H1 (cell line): ENCODE results near the gene SMIM35. TPM values are rescaled to one million over a fixed set of nuclear protein-coding genes. Genes with fewer than 3 reads are reported as not detected.

Source experiments
- CTCF ChIA-PET: fragments of 300-600 bp; sonication (Branson Sonifier 250); formaldehyde crosslinking; loops from one replicate; lab custom pipeline; 2021; ENCODE audit not compliant: partially characterized antibody; lab: Charles Lee
- POLR2A ChIA-PET: fragments of 300-600 bp; sonication (Branson Sonifier 250); formaldehyde crosslinking; loops from one replicate; lab custom pipeline; 2021; ENCODE audit warnings: inconsistent platforms; ENCODE audit not compliant: partially characterized antibody; lab: Charles Lee
- DNase-seq, 2 experiments: peaks; one replicate each; pipeline versions ENCODE4 v3.0.0 to v3.0.0-alpha.2; 2010 to 2022; ENCODE audit warnings: low spot score in 2 of 2, low read depth in 1 of 2, mixed read lengths in 1 of 2
- FAIRE-seq: peaks from 2 replicates; lab custom pipeline; 2011; peaks lifted over from hg19 to GRCh38; lab: Jason Lieb, UNC
- H2AFZ ChIP-seq: 2 replicates; pipeline ENCODE4 v1.8.1; 2012; ENCODE audit warnings: low read length, inconsistent platforms
- H2AK5ac ChIP-seq: 2 replicates; pipeline ENCODE4 v1.6.1; 2013; ENCODE audit warnings: low read depth, low read length
- H2BK120ac ChIP-seq: replicated peaks from 2 replicates; pipeline ENCODE3; 2013; ENCODE audit warnings: low read depth, low read length, inconsistent platforms
- H2BK12ac ChIP-seq: 2 replicates; pipeline ENCODE4 v1.6.1; 2013; ENCODE audit warnings: low read depth, low read length
- H2BK15ac ChIP-seq: 2 replicates; pipeline ENCODE4 v1.6.1; 2013; ENCODE audit warnings: low read length
- H2BK20ac ChIP-seq: 2 replicates; pipeline ENCODE4 v1.6.1; 2013; ENCODE audit warnings: low read length
- H2BK5ac ChIP-seq: 2 replicates; pipeline ENCODE4 v1.6.1; 2013; ENCODE audit warnings: low read depth, low read length
- H3K14ac ChIP-seq: 2 replicates; pipeline ENCODE4 v1.6.1; 2013; ENCODE audit warnings: inconsistent platforms; ENCODE audit not compliant: insufficient read length
- H3K18ac ChIP-seq: 2 replicates; pipeline ENCODE4 v1.6.1; 2013; ENCODE audit warnings: low read length; ENCODE audit errors: extremely low read depth
- H3K23ac ChIP-seq: 2 replicates; pipeline ENCODE4 v1.6.1; 2013; ENCODE audit warnings: inconsistent platforms; ENCODE audit not compliant: insufficient read length
- H3K23me2 ChIP-seq: 2 replicates; pipeline ENCODE4 v1.6.1; 2013; ENCODE audit warnings: low read depth, low read length
- H3K27ac ChIP-seq: 2 replicates; pipeline ENCODE4 v1.6.1; 2011; ENCODE audit warnings: low read depth, low read length, inconsistent platforms
- H3K27me3 ChIP-seq, 4 experiments: replicated peaks in 1 of 4; 1 replicate in 1 of 4; 2 replicates in 3 of 4; pipeline versions ENCODE4 v1.6.1 to v1.8.1; 2011 to 2013; ENCODE audit warnings: low read length in 3 of 4, mild to moderate bottlenecking in 3 of 4, inconsistent platforms in 2 of 4, mixed read lengths in 2 of 4, moderate library complexity in 1 of 4; ENCODE audit not compliant: control insufficient read depth in 3 of 4, insufficient read depth in 3 of 4; ENCODE audit errors: extremely low read depth in 1 of 4
- H3K36me3 ChIP-seq, 4 experiments: 2 replicates each; pipeline versions ENCODE4 v1.6.1 to v1.8.1; 2011 to 2013; ENCODE audit warnings: mild to moderate bottlenecking in 4 of 4, low read length in 3 of 4, moderate library complexity in 2 of 4, control low read depth in 1 of 4, inconsistent platforms in 1 of 4; ENCODE audit not compliant: insufficient read depth in 4 of 4, control insufficient read depth in 2 of 4
- H3K4ac ChIP-seq: replicated peaks from 2 replicates; pipeline ENCODE3; 2013; ENCODE audit warnings: low read length, low read depth, mixed read lengths, inconsistent platforms; ENCODE audit not compliant: insufficient read length
- H3K4me1 ChIP-seq, 4 experiments: replicated peaks in 1 of 4; 1 replicate in 1 of 4; 2 replicates in 3 of 4; pipeline versions ENCODE4 v1.6.1 to v1.8.1; 2011 to 2013; ENCODE audit warnings: low read length in 3 of 4, inconsistent platforms in 2 of 4, mixed read lengths in 1 of 4; ENCODE audit not compliant: insufficient read depth in 4 of 4, control insufficient read depth in 3 of 4
- H3K4me2 ChIP-seq, 2 experiments: 2 replicates each; pipeline versions ENCODE4 v1.6.1 to v1.8.1; 2011 to 2013; ENCODE audit warnings: low read depth in 2 of 2, low read length in 2 of 2, control low read depth in 1 of 2, inconsistent platforms in 1 of 2, mild to moderate bottlenecking in 1 of 2; ENCODE audit not compliant: insufficient read depth in 1 of 2
- H3K4me3 ChIP-seq, 4 experiments: fragments of 200-600, 300-600 bp in 1 of 4; sonication (generic), shearing (Covaris generic), sonication (Bioruptor Twin) in 1 of 4; 2 replicates each; pipeline versions ENCODE4 v1.5.1 to v1.8.1; 2011 to 2016; ENCODE audit warnings: low read length in 4 of 4, low read depth in 3 of 4, control low read depth in 2 of 4, inconsistent platforms in 2 of 4, mild to moderate bottlenecking in 2 of 4, mixed read lengths in 1 of 4, moderate library complexity in 1 of 4; ENCODE audit not compliant: insufficient read depth in 2 of 4; ENCODE audit errors: extremely low read depth in 1 of 4
- H3K56ac ChIP-seq: replicated peaks from 2 replicates; pipeline ENCODE3; 2013; ENCODE audit warnings: low read depth, mild to moderate bottlenecking, mixed read lengths, low read length, inconsistent platforms; ENCODE audit not compliant: insufficient read length
- H3K79me1 ChIP-seq: 2 replicates; pipeline ENCODE4 v1.6.1; 2013; ENCODE audit warnings: low read depth, low read length, control low read depth
- H3K79me2 ChIP-seq, 2 experiments: 2 replicates each; pipeline versions ENCODE4 v1.6.1 to v1.8.1; 2012 to 2013; ENCODE audit warnings: low read length in 2 of 2, mild to moderate bottlenecking in 2 of 2, inconsistent platforms in 1 of 2; ENCODE audit not compliant: insufficient read depth in 2 of 2, control insufficient read depth in 1 of 2
- H3K9ac ChIP-seq, 4 experiments: replicated peaks in 1 of 4; 1 replicate in 1 of 4; 2 replicates in 3 of 4; pipeline versions ENCODE4 v1.6.1 to v1.8.1; 2011 to 2013; ENCODE audit warnings: low read depth in 3 of 4, low read length in 3 of 4, control low read depth in 2 of 4, mild to moderate bottlenecking in 2 of 4, moderate library complexity in 2 of 4, inconsistent platforms in 1 of 4; ENCODE audit errors: extremely low read depth in 1 of 4
- H3K9me3 ChIP-seq, 2 experiments: 2 replicates each; pipeline versions ENCODE4 v1.6.1 to v1.8.1; 2012 to 2013; ENCODE audit warnings: mild to moderate bottlenecking in 2 of 2, moderate library complexity in 2 of 2, control low read depth in 1 of 2, inconsistent platforms in 1 of 2, low read depth in 1 of 2, low read length in 1 of 2, mixed read lengths in 1 of 2; ENCODE audit not compliant: insufficient read depth in 2 of 2
- H4K20me1 ChIP-seq, 2 experiments: replicated peaks in 1 of 2; 2 replicates each; pipeline versions ENCODE3 to v1.8.1; 2011 to 2013; ENCODE audit warnings: inconsistent platforms in 2 of 2, low read length in 2 of 2, mild to moderate bottlenecking in 1 of 2; ENCODE audit not compliant: insufficient read depth in 2 of 2, control insufficient read depth in 1 of 2
- H4K5ac ChIP-seq: 2 replicates; pipeline ENCODE4 v1.6.1; 2013; ENCODE audit warnings: low read length, low read depth, mixed read lengths, inconsistent platforms; ENCODE audit not compliant: insufficient read length
- H4K8ac ChIP-seq: 2 replicates; pipeline ENCODE4 v1.8.0; 2013; ENCODE audit warnings: mild to moderate bottlenecking, moderate library complexity, low read length, inconsistent platforms; ENCODE audit not compliant: insufficient read depth; ENCODE audit errors: extremely low read depth
- H4K91ac ChIP-seq: replicated peaks from 2 replicates; pipeline ENCODE3; 2013; ENCODE audit warnings: low read length, mixed read lengths, inconsistent platforms; ENCODE audit not compliant: insufficient read length
- BRCA1 ChIP-seq: IDR thresholded peaks from 2 replicates; pipeline ENCODE4 v1.6.1; 2012; ENCODE audit warnings: low read depth, low read length, improper control_type of control experiment
- CHD1 ChIP-seq: IDR thresholded peaks from 2 replicates; pipeline ENCODE4 v1.6.1; 2012; ENCODE audit warnings: low read depth, low read length, improper control_type of control experiment
- HDAC6 ChIP-seq: IDR thresholded peaks from one replicate; pipeline ENCODE4 v1.7.1; 2012; ENCODE audit warnings: low read depth, mild to moderate bottlenecking, inconsistent platforms, low read length, moderate library complexity
- JUN ChIP-seq: IDR thresholded peaks from 2 replicates; pipeline ENCODE4 v1.6.1; 2011; ENCODE audit warnings: low read depth, mild to moderate bottlenecking, improper control_type of control experiment, low read length
- KDM4A ChIP-seq: IDR thresholded peaks from one replicate; pipeline ENCODE4 v1.7.1; 2012; ENCODE audit warnings: low read depth, mild to moderate bottlenecking, moderate library complexity, low read length, inconsistent platforms; ENCODE audit not compliant: severe bottlenecking
- RFX5 ChIP-seq: IDR thresholded peaks from 2 replicates; pipeline ENCODE4 v1.6.1; 2011; ENCODE audit warnings: low read depth, low read length, improper control_type of control experiment, borderline replicate concordance
- TBP ChIP-seq: IDR thresholded peaks from 2 replicates; pipeline ENCODE4 v1.6.1; 2011; ENCODE audit warnings: low read depth, low read length, improper control_type of control experiment
- WGBS, 2 experiments: shearing (Covaris generic) in 1 of 2; methylation state at CpG; one replicate each; pipeline versions ENCODE4 v1.1.6 to v1.1.7; 2013 to 2015; ENCODE audit warnings: low lambda C conversion rate in 2 of 2, mixed read lengths in 2 of 2, inconsistent platforms in 1 of 2, low coverage in 1 of 2, missing lambda C conversion rate in 1 of 2; ENCODE audit not compliant: insufficient replicate concordance in 2 of 2, insufficient coverage in 1 of 2, insufficient read length in 1 of 2; ENCODE audit errors: extremely low coverage in 1 of 2, missing lambda C conversion rate in 1 of 2; 5-methylcytosine and 5-hydroxymethylcytosine counted together
- polyA plus RNA-seq, 7 experiments: library from polyadenylated mRNA; depleted of rRNA in 3 of 7; stranded (reverse) in 5 of 7; unstranded in 2 of 7; fragments of >200 nt in 5 of 7; fragments of 200-250 nt in 2 of 7; gene quantifications; 1 replicate in 5 of 7; 2 replicates in 1 of 7; 4 replicates in 1 of 7; pipeline versions ENCODE4 v1.2.1 to v1.2.3, GENCODE V29; 2011 to 2013; ENCODE audit warnings: missing spikeins in 2 of 7, mixed read lengths in 2 of 7
- total RNA-seq: library from RNA; stranded (reverse); fragmentation: NEBNext Ultra II Directional; extraction: Animal tissue kit (Norgen Biotek cat#: 25700); gene quantifications from 2 replicates; pipeline ENCODE4 v1.2.1, GENCODE V29; 2021
- TF ChIP-seq, protein P1 (sequence below): IDR thresholded peaks from 2 replicates; pipeline ENCODE4 v1.6.1; 2012; ENCODE audit warnings: inconsistent platforms
- TF ChIP-seq, protein P2 (sequence below), 3 experiments: IDR thresholded peaks; 1 replicate in 2 of 3; 2 replicates in 1 of 3; pipeline versions ENCODE4 v1.5.1 to v1.6.1; 2011; ENCODE audit warnings: low read length in 3 of 3, mild to moderate bottlenecking in 3 of 3, inconsistent platforms in 2 of 3, low read depth in 1 of 3, moderate library complexity in 1 of 3; ENCODE audit not compliant: insufficient read depth in 1 of 3; ENCODE audit errors: control extremely low read depth in 1 of 3
- TF ChIP-seq, protein P3 (sequence below): IDR thresholded peaks from 2 replicates; pipeline ENCODE4 v1.6.1; 2011; ENCODE audit warnings: low read length, improper control_type of control experiment

Gene SMIM35
- total and polyA plus RNA-seq, 2 of the 8 experiments (the other 6 are each of a cell fraction or from before 2014, with no cell fraction given), result not detected

DNA sequence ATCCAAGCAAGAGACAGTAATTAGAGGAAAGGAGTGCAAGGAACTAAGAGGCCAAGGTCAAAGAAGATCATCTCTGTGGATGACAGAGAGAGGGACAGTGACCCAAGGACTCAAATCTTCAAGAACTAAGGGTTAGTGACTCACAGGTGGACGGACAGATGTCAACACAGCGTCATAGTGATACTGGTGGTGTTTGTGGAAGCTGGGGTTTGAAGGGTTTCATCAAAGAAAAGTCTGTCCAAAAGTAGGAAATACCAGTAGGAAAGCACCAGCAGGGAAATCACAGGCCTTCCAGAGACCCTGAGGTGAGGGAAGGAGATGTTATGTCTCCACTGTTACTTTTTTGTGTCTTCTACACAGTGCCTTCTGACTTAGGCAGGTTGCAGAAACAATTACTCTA is 68.4 kb downstream of the SMIM35 start:
- DNase-seq, result no peak
- Histone ChIP-seq H3K9ac (no peak overlapping the region), H3K4me3 (no peak overlapping the region), H3K4ac (no peak overlapping the region), H4K5ac (no peak overlapping the region), H3K4me2 (no peak overlapping the region), H3K23ac (no peak overlapping the region)
- TF ChIP-seq KDM4A, result no peak
- TF ChIP-seq, protein P1, sequence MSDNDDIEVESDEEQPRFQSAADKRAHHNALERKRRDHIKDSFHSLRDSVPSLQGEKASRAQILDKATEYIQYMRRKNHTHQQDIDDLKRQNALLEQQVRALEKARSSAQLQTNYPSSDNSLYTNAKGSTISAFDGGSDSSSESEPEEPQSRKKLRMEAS, result no peak
- no peak for TF ChIP-seq JUN
- no peak for TF ChIP-seq RFX5
- TF ChIP-seq HDAC6, result no peak
- no peak for TF ChIP-seq BRCA1
- TF ChIP-seq CHD1, result no peak
- no peak for TF ChIP-seq TBP
- TF ChIP-seq, protein P2, sequence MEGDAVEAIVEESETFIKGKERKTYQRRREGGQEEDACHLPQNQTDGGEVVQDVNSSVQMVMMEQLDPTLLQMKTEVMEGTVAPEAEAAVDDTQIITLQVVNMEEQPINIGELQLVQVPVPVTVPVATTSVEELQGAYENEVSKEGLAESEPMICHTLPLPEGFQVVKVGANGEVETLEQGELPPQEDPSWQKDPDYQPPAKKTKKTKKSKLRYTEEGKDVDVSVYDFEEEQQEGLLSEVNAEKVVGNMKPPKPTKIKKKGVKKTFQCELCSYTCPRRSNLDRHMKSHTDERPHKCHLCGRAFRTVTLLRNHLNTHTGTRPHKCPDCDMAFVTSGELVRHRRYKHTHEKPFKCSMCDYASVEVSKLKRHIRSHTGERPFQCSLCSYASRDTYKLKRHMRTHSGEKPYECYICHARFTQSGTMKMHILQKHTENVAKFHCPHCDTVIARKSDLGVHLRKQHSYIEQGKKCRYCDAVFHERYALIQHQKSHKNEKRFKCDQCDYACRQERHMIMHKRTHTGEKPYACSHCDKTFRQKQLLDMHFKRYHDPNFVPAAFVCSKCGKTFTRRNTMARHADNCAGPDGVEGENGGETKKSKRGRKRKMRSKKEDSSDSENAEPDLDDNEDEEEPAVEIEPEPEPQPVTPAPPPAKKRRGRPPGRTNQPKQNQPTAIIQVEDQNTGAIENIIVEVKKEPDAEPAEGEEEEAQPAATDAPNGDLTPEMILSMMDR (IDR thresholded peaks at IDR 0.05; ENCODE audit: control extremely low read depth in 1 of 3, insufficient read depth in 1 of 3, low read depth in 1 of 3, low read length in 3 of 3), result no peak
- TF ChIP-seq, protein P3, sequence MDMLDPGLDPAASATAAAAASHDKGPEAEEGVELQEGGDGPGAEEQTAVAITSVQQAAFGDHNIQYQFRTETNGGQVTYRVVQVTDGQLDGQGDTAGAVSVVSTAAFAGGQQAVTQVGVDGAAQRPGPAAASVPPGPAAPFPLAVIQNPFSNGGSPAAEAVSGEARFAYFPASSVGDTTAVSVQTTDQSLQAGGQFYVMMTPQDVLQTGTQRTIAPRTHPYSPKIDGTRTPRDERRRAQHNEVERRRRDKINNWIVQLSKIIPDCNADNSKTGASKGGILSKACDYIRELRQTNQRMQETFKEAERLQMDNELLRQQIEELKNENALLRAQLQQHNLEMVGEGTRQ, result no peak
- TF ChIP-seq, all 59 proteins: peak for 0
- peaks cover 0 to 2% (median 0%) of the 10 kb centered on the region in 4 experiments; a peak in 1 of 7 replicates for H3K27me3 ChIP-seq
- no peak overlapping the region for H2BK15ac ChIP-seq
- H3K79me2 ChIP-seq, result no peaks in the 10 kb centered on the region
- FAIRE-seq, result no peak
- no peak overlapping the region for H4K8ac ChIP-seq
- H4K20me1 ChIP-seq, result no peaks in the 10 kb centered on the region
- H2BK12ac ChIP-seq, result no peak overlapping the region
- H3K56ac ChIP-seq, result no peak overlapping the region
- no peak overlapping the region for H4K91ac ChIP-seq
- 66% methylated on average over 2 of the region's 2 CpGs; no CpG with 5 or more reads in 1 of the 2 experiments for WGBS, 2 experiments
- H3K36me3 ChIP-seq, result no peaks in the 10 kb centered on the region
- H3K18ac ChIP-seq, result no peak overlapping the region
- H3K23me2 ChIP-seq, result no peaks in the 10 kb centered on the region; the same call in 1 of the 2 replicates
- H2BK5ac ChIP-seq, result no peak overlapping the region
- no peaks in the 10 kb centered on the region for H3K4me1 ChIP-seq
- no peak overlapping the region for H3K27ac ChIP-seq
- H3K79me1 ChIP-seq, result no peaks in the 10 kb centered on the region
- ChIA-PET CTCF (interaction anchor here (0.5 to 0.9 kb wide), 2 partner anchors 75 to 197 kb away, joined by 3 to 4 read pairs; no protein-coding TSS in a partner anchor), POLR2A (no interaction called here)
- H3K14ac ChIP-seq, result no peak overlapping the region
- no peaks in the 10 kb centered on the region; a peak in 2 of 4 replicates for H3K9me3 ChIP-seq
- no peak overlapping the region for H2AK5ac ChIP-seq
- no peak overlapping the region for H2AFZ ChIP-seq
- no peak overlapping the region for H2BK120ac ChIP-seq
- no peak overlapping the region for H2BK20ac ChIP-seq
